GM19372 (cell line): ENCODE data around the gene ADARB2.
A peak's percentile ranks its signal among the peaks of the same experiment; 100 is the strongest.

Source experiments
- ATAC-seq: cut with Tn5 transposase; IDR thresholded peaks from one replicate; pipeline ENCODE4 v1.9.1; 2021; ENCODE audit warnings: mild to moderate bottlenecking, low read depth, moderate library complexity; ENCODE audit not compliant: unreplicated experiment

The ADARB2 gene

GRCh38 chr10:1390200-1390599, 347.1 kb downstream of the ADARB2 start:
- no peak for ATAC-seq

DNA sequence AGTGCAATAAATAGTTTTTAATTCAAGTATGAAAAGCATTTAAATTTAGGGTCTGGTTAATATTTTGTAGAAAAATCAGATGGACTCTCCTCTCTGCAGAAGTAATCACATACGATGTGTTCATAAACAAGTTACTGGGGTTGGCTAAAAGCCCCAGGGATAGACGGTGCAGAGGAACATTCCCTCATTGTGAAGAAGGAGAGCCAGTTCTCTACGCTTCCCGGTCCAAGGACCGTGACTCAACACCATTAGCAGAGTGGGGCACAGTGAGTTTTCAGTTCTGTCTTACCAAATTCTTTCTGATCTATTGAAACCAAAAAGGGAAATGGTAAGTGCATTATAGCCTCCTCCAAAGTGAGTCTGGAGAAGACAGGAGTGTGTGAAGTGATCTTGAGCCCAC, 353.3 kb downstream of the ADARB2 start:
- no peak for ATAC-seq

GRCh38 chr10:1382711-1383110, 354.6 kb downstream of the ADARB2 start:
- no peak for ATAC-seq

- ATAC-seq: no peak
Observed at GRCh38 chr10:1381339-1381738, 356.0 kb downstream of the ADARB2 start.

- ATAC-seq: no peak
Observed at GRCh38 chr10:1380088-1380671, 357.1 kb downstream of the ADARB2 start.

GRCh38 chr10:1379601-1380000, 357.7 kb downstream of the ADARB2 start:
- ATAC-seq: no peak

GRCh38 chr10:1378473-1378872, 358.9 kb downstream of the ADARB2 start:
- ATAC-seq: no peak

GRCh38 chr10:1377740-1378397, 359.5 kb downstream of the ADARB2 start:
- no peak for ATAC-seq

DNA sequence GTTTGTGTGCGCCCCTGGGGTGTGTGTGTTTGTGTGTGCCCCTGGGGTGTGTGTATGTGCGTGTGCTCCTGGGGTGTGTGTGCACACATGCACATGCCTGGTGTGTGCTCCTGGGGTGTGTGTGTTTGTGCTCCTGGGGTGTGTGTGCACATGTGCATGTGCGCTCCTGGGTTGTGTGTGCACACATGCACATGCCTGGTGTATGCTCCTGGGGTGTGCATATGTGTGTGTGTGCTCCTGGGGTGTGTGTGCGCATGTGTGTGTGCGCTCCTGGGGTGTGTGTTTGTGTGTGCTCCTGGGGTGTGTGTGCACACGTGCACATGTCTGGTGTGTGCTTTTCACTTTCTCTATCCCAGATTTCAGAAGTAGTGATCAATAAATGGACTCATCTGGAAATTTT, 360.1 kb downstream of the ADARB2 start:
- ATAC-seq: no peak

DNA sequence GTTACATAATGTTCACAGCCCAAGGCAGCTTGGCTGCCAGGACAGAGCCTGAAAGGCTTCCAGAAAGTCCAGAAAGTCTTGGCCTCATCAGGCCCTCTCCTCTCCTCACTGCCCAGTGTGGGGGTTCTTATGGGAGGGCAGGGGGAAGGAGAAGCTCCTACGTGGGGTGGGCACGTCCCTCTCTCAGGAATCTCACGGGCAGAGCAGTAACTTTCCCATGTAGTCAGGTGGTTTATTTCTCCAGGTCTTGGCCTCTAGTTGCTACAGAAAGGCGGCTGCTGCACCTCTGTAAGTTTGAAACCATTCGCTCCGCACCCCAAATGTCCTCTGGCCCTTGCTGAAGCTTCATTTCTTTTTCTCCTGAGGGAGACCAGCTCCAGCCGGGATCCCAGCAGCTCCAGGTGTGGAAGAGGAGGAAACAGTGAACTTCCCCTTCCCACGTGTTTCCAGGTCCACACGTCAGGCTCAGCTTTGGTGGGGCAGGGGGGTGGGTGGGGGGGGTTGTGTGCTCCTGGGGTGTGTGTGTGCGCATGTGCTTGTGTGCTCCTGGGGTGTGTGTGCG, 360.9 kb downstream of the ADARB2 start:
- no peak for ATAC-seq

DNA sequence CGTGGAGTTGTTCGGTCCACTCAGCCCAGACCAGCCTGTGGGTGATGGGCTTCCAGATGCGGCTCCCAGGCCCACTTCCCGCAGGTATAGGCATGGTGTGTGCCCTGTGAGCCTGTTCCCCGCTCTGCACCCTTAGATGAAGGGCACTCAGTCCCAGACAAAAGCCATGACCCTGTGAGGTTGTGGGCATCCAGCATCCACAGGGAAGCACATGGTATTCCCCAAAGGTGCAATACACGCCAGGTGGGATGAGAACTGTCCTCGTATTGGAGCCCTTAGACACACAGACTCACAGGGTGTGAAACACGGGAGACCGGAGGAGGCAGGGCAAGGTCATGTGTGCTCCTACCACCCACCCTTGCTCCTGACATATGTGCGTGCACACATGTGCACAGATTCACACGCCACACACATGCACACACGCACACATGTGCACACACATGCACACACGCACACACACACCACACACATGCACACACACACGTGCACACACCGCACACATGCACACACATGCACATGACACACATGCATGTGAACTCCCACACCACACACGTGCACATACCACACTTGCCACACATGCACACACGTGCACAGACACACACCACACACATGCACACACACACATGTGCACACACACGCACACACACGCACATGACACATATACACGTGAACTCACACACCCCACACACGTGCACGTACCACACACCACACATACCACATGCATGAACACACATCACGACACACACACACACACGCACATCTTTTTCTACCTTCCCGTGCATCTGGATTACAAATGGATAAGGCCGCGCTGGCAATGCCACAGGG, 361.8 kb downstream of the ADARB2 start:
- ATAC-seq: no peak

- ATAC-seq: no peak
Observed at GRCh38 chr10:1374511-1375345, 362.6 kb downstream of the ADARB2 start.

DNA sequence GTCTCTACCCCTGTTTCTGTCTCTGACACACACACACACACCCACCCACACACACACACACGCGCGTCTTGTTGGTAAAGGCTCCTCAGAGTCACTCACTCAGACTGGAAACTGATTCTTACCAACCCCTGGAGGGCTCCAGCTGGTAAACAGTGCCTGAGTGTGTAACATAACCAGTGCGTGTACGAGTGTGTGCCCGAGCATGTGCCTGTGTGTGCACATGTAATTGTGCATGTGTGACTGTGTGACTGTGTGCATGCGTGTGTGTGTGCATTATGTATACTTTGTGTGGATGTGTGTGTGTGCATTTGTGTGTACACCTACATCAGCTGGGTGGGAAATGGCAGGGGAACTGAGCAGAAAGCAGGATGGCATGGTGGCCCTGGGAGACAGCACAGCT, 364.0 kb downstream of the ADARB2 start:
- no peak for ATAC-seq

DNA sequence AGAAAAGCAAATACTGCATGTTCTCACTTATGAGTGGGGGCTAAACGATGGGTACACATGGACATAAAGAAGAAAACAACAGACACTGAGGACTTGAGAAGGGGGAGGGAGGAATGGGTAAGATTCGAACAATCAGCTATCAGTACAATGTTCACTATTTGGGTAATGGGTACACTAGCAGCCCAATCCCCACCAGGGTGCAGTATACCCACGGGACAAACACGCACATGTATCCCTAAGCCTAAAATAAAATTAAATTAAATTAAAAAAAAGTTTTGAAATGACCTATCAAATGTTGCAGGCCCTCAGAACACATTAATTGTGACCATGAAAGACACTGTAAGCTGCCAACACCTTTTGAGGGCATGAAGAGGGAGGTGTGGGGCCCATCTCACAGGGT, 365.1 kb downstream of the ADARB2 start:
- no peak for ATAC-seq

GRCh38 chr10:1370298-1370697, 367.0 kb downstream of the ADARB2 start:
- no peak for ATAC-seq

DNA sequence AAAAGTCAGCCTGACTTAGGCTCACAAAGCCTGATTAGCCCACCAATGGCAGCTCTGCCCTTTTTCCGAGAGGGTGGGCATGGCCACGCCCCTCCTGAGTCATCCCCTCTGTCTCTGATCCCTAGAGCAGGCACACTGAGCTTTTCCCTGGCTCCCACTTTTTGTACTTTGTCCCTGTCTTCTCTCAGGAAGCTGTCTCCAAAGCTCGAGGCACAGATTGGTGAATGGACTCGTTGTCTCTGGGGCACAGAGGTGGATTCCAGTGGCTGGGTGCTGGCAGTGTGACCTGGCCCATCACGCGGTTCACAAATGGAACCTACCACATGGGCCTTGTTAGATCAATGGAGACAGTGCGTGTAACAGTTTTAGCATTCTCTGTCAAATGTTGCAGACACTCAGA, 367.7 kb downstream of the ADARB2 start:
- ATAC-seq: no peak

- no peak for ATAC-seq
Observed at GRCh38 chr10:1369197-1369596, 368.1 kb downstream of the ADARB2 start.

DNA sequence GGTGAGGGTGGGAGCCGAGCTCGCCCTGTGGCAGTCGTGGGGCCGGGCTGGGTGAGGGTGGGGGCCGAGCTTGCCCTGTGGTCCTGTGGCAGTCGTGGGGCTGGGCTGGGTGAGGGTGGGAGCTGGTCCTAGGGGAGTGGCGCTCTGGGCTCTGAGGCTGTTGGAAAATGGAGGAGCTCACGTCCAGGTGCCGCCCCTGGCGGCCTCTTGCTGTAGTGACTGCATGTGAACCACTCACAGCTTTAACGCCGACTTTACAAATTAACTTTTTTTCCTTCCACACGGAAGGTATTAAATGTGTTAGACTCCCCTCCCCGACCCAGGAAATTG, 368.5 kb downstream of the ADARB2 start:
- peak; percentile 82 for ATAC-seq

GRCh38 chr10:1367938-1368841, 369.1 kb downstream of the ADARB2 start:
- no peak for ATAC-seq
